NCI-H2029 (cell line): Measurements from ENCODE around the gene PTPRF.
A peak's percentile ranks its signal among the peaks of the same experiment; 100 is the strongest.

Source experiments
- DNase-seq: peaks from one replicate; lab custom pipeline; 2025; lab: John Stamatoyannopoulos, UW

The PTPRF gene

GRCh38 chr1:43608827-43609226 is 78.1 kb downstream of the PTPRF start:
- DNase-seq, result no peak

- DNase-seq, result no peak
These were observed 79.7 kb downstream of the PTPRF start for GRCh38 chr1:43610339-43610738.

GRCh38 chr1:43611950-43612349 is 81.3 kb downstream of the PTPRF start:
- DNase-seq, result no peak

GRCh38 chr1:43612406-43612805 is 81.7 kb downstream of the PTPRF start:
- no peak for DNase-seq

- no peak for DNase-seq
These were observed 82.6 kb downstream of the PTPRF start for GRCh38 chr1:43613075-43613942.

GRCh38 chr1:43614211-43614610 is 83.5 kb downstream of the PTPRF start:
- DNase-seq, result no peak

- no peak for DNase-seq
These were observed 84.2 kb downstream of the PTPRF start for GRCh38 chr1:43614891-43615290.

GRCh38 chr1:43616383-43616782 is 85.7 kb downstream of the PTPRF start:
- no peak for DNase-seq

- DNase-seq, result no peak
These were observed 86.3 kb downstream of the PTPRF start for GRCh38 chr1:43617011-43617410.

GRCh38 chr1:43617668-43618067 is 87.0 kb downstream of the PTPRF start:
- DNase-seq, result no peak

GRCh38 chr1:43618521-43619313 is 88.0 kb downstream of the PTPRF start:
- no peak for DNase-seq

- DNase-seq, result no peak
These were observed 88.7 kb downstream of the PTPRF start for GRCh38 chr1:43619314-43619790.

GRCh38 chr1:43619996-43620920 is 89.6 kb downstream of the PTPRF start:
- no peak for DNase-seq

- no peak for DNase-seq
These were observed 90.3 kb downstream of the PTPRF start for GRCh38 chr1:43620956-43621355.

GRCh38 chr1:43621386-43621785 is 90.7 kb downstream of the PTPRF start:
- DNase-seq, result no peak

GRCh38 chr1:43621861-43622260 is 91.2 kb downstream of the PTPRF start:
- no peak for DNase-seq

GRCh38 chr1:43622471-43622870 is 91.8 kb downstream of the PTPRF start:
- no peak for DNase-seq

- no peak for DNase-seq
These were observed 92.5 kb downstream of the PTPRF start for GRCh38 chr1:43622901-43623780.

GRCh38 chr1:43625063-43625780 is 94.5 kb downstream of the PTPRF start:
- DNase-seq, result no peak

- DNase-seq, result peak; percentile 97
These were observed 101.5 kb downstream of the PTPRF start for GRCh38 chr1:43632135-43632670.
